ENCODE measurements around the gene RCC2. TPM values are rescaled to one million over a fixed set of nuclear protein-coding genes. Genes with fewer than 3 reads are reported as not detected.

RCC2 gene
- total RNA-seq, 1 donor from 2014 or later = 10.9 TPM

DNA sequence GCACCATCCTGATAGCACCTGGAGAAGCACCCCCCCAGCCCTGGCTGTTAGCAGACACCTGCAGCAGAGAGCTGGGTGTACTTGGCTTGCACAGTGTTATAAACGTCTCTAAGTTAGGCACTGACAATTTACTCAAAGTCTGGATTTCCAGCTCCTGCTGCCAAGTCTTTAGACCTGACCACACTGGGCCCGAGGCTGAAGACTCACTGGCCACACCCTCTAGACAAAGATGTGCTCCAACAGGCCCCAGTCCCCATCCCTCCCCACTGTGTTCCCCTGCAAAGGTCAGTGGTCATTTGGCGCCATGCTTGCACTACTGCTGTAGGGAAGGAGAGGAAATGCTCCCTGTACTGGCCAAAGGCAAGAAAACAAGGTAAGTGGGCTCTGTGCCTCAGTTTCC is 36.4 kb downstream of the RCC2 start:
- H3K4me1 ChIP-seq = no peaks in the 10 kb centered on the region
- intact Hi-C loops (cut with micrococcal nuclease) = no loop called here
- peaks cover 32% of the 10 kb centered on the region for H3K27me3 ChIP-seq (ENCODE audit: low read depth)
- no peak for DNase-seq
- peaks cover 4% of the 10 kb centered on the region for H3K36me3 ChIP-seq
- H3K27ac ChIP-seq (replicated peaks) = no peak overlapping the region
- no peaks in the 10 kb centered on the region for H3K9me3 ChIP-seq (replicated peaks)
- TF ChIP-seq, protein P1, sequence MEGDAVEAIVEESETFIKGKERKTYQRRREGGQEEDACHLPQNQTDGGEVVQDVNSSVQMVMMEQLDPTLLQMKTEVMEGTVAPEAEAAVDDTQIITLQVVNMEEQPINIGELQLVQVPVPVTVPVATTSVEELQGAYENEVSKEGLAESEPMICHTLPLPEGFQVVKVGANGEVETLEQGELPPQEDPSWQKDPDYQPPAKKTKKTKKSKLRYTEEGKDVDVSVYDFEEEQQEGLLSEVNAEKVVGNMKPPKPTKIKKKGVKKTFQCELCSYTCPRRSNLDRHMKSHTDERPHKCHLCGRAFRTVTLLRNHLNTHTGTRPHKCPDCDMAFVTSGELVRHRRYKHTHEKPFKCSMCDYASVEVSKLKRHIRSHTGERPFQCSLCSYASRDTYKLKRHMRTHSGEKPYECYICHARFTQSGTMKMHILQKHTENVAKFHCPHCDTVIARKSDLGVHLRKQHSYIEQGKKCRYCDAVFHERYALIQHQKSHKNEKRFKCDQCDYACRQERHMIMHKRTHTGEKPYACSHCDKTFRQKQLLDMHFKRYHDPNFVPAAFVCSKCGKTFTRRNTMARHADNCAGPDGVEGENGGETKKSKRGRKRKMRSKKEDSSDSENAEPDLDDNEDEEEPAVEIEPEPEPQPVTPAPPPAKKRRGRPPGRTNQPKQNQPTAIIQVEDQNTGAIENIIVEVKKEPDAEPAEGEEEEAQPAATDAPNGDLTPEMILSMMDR (IDR thresholded peaks at IDR 0.05; ENCODE audit: borderline replicate concordance) = no peak
- no peak overlapping the region for H3K4me3 ChIP-seq

DNA sequence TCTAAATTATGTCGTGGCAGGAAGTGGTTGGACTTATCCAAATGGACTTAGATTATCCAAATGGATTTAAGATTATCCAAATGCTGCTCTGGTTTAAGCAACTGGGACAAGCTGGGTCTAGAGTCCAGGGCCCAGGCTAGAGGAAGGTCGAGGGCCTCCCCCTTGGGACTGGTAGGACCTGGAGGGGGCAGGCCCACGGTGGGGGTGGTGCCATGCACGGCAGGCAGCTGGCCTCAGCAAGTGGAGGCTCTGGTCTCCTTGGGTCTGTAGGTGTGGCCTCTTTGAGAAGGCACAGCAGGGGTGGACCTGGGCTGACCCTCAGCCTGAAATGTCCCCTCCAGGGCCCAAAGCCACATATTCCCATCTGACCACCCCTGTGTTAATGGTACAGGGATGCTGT is 37.6 kb downstream of the RCC2 start:
- intact Hi-C loops (cut with micrococcal nuclease) = no loop called here
- TF ChIP-seq, protein P1 (IDR thresholded peaks at IDR 0.05; ENCODE audit: borderline replicate concordance) = no peak
- Histone ChIP-seq H3K27me3 (ENCODE audit: low read depth) (peaks cover 33% of the 10 kb centered on the region), H3K9me3 (replicated peaks) (no peaks in the 10 kb centered on the region), H3K36me3 (no peaks in the 10 kb centered on the region), H3K4me1 (no peaks in the 10 kb centered on the region), H3K4me3 (no peak overlapping the region), H3K27ac (replicated peaks) (no peak overlapping the region)
- DNase-seq = no peak

DNA sequence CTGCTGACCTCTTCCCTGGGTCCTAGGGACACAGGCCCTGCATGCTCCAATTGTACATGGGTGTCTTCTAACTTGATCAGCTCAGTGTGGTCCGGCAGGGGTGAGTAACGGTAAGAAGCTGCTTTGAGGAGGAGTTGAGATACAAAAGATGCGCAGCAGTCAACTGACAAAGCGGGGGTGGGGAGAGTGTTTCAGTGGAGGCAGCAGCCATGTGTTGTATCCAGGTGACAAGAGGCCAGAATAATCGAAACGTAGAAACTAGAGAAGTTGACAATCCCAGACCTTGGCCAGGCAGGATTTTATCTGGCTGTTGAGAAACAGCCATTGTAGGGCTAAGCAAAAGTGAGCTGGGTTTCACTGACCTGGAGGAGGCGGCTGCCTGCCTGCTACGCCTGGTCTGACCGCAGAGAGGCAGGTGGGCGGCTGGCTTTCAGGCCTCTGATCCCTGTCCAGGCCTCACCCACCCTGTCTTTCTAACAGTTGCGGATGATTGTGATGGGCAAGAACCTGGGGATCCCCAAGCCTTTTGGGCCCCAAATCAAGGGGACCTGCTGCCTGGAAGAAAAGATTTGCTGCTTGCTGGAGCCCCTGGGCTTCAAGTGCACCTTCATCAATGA is 38.6 kb downstream of the RCC2 start:
- Histone ChIP-seq H3K27ac (replicated peaks) (no peak overlapping the region), H3K36me3 (no peaks in the 10 kb centered on the region), H3K9me3 (replicated peaks) (no peaks in the 10 kb centered on the region), H3K4me1 (no peaks in the 10 kb centered on the region), H3K27me3 (ENCODE audit: low read depth) (peaks cover 33% of the 10 kb centered on the region), H3K4me3 (no peak overlapping the region)
- intact Hi-C loops (cut with micrococcal nuclease) = no loop called here
- no peak for DNase-seq
- TF ChIP-seq, protein P1 (IDR thresholded peaks at IDR 0.05; ENCODE audit: borderline replicate concordance) = no peak

DNA sequence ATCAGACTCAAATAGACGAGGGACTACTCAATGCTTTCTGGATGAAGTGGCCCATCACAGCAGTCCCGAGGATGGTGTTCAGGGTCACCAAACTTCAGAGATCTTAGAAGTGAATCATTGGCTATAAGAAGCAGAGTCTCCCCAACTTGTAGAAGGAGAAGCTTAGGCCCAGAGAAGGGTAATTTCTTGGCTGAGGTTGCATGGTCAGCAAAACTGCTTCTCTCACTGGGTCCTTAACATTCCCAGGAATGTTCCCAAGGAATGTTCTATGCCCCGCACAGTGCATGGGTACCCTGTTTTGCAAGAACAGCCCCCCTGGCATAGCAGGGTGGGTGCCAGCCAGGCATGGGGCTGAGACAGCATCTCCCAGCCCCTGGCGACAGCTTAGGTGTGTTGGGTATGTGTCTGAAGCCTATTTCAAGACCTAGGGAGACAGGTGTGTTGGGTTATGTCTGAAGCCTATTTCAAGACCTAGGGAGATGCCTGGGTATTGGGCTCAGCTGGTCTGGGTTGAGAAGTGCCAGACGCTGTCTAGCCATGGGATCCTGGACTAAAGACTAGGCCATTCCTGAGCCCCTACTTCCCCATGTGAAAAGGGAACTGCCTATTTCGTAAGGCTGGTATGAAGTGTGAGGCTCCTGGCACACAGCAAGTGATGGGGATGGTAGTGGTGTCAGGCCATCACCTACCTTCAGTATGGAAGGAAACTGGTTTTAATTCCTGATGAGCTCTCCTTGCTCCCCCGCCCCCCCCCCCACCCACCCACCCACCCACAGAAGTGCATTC is 41.4 kb downstream of the RCC2 start:
- Histone ChIP-seq H3K4me3 (no peak overlapping the region), H3K9me3 (replicated peaks) (no peaks in the 10 kb centered on the region), H3K27me3 (ENCODE audit: low read depth) (peaks cover 41% of the 10 kb centered on the region), H3K36me3 (no peaks in the 10 kb centered on the region), H3K27ac (replicated peaks) (no peak overlapping the region), H3K4me1 (no peaks in the 10 kb centered on the region)
- intact Hi-C loops (cut with micrococcal nuclease) = no loop called here
- TF ChIP-seq, protein P1 (IDR thresholded peaks at IDR 0.05; ENCODE audit: borderline replicate concordance) = no peak
- DNase-seq = no peak

DNA sequence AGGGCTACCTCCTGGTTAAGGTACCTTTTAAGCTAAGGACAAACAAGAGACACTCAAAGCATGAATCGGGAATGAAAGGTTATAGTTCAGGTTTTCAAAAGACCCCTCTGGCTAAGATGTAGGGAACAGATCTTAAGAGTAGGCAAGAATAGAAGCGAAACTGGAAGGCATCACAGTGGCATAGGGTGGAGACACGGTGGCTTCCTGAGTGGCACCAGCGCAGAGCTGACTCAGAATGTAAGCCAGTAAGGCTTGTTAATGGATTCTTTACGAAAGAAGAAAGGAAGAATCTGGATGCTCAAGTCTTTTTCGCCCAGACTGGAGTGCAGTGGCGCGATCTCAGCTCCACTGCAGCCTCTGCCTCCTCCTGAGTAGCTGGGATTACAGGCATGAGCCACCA is 46.2 kb downstream of the RCC2 start:
- Histone ChIP-seq H3K27ac (replicated peaks) (no peak overlapping the region), H3K4me3 (no peak overlapping the region), H3K36me3 (no peaks in the 10 kb centered on the region), H3K4me1 (no peaks in the 10 kb centered on the region), H3K9me3 (replicated peaks) (no peaks in the 10 kb centered on the region), H3K27me3 (ENCODE audit: low read depth) (peaks cover 48% of the 10 kb centered on the region)
- intact Hi-C loops (cut with micrococcal nuclease) = no loop called here
- TF ChIP-seq, protein P1 (IDR thresholded peaks at IDR 0.05; ENCODE audit: borderline replicate concordance) = no peak
- no peak for DNase-seq

Measured in left ventricle myocardium inferior (tissue), 1 donor.